HG03103 (cell line): ENCODE measurements around the gene SMAGP.

ENCODE experiments used
- ATAC-seq: cut with Tn5 transposase; IDR thresholded peaks from one replicate; pipeline ENCODE4 v1.9.1; 2021; ENCODE audit warnings: low read depth; ENCODE audit not compliant: unreplicated experiment

The SMAGP gene

GRCh38 chr12:51198568-51199365, 71.4 kb downstream of the SMAGP start:
- no peak for ATAC-seq

- ATAC-seq, result no peak
These were observed 72.3 kb downstream of the SMAGP start for GRCh38 chr12:51197736-51198567.

GRCh38 chr12:51196547-51196946, 73.7 kb downstream of the SMAGP start:
- ATAC-seq, result no peak

GRCh38 chr12:51195841-51196240, 74.4 kb downstream of the SMAGP start:
- ATAC-seq, result no peak
